ENCODE data around the gene MYOCOS. TPM values are rescaled to one million over a fixed set of nuclear protein-coding genes. Genes with fewer than 3 reads are reported as not detected.

The MYOCOS gene
- total and polyA plus RNA-seq, 2 of the 4 experiments (the other 2 are of a cell fraction), result not detected

DNA sequence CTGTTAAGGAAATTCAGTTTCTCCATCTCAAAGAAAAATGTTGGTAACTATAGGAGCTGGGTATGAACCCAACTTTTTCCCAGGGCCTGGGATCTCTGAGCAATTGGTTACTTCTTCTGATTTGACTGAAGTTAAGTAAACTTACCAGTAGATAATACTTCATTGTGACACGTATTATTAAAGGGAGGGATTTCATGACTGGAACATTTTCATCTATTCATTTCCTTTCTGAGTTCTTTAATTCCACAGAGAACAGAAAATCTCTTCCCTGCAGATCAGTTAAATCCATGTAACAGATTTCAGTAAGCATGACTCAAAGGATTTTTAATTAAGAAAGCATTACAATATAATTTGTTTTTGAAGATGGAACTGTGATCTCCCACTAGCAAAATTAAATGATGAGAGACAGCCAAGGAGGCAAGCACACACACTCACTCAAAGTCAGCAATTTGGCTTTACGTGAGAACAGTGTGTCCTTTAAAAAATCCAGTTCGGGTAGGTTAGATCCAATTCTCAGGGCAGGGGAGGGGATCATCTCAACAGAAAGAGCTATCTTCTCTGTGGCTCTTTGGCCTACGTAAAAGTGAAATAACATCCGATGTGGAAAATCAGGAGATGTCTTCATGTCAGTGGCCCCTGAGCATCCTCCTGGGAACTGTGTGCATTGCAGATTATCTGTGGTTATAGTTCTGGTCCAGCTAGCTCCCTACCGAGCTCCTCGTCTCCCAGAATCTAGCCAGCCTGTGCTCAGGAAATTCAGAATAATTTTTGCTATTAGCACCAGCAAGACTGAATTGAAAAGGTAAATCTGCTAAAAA, 41.2 kb downstream of the MYOCOS start:
- H3K9ac ChIP-seq (ENCODE audit: low read depth, low read length), result no peak overlapping the region
- H2AK5ac ChIP-seq (ENCODE audit: low read depth, low read length), result no peak overlapping the region
- no peaks in the 10 kb centered on the region for H3K79me1 ChIP-seq (ENCODE audit: low read depth in 1 of 2, low read length in 2 of 2)
- H3K27me3 ChIP-seq (ENCODE audit: control insufficient read depth, insufficient read depth, low read length), result peaks cover 1% of the 10 kb centered on the region
- H4K91ac ChIP-seq (ENCODE audit: insufficient read depth, low read depth, low read length), result no peak overlapping the region
- no peak for ATAC-seq (ENCODE audit: low read depth)
- no peak overlapping the region for H3K23ac ChIP-seq (ENCODE audit: low read depth, low read length)
- no peak overlapping the region for H3K27ac ChIP-seq (ENCODE audit: insufficient read depth, low read length)
- H2AK9ac ChIP-seq (replicated peaks; ENCODE audit: low read depth, low read length, poor library complexity), result no peak overlapping the region
- no peak overlapping the region for H3K18ac ChIP-seq (ENCODE audit: low read depth, low read length)
- no peaks in the 10 kb centered on the region for H3K9me3 ChIP-seq (ENCODE audit: control insufficient read depth, insufficient read depth, low read length)
- DNase-seq, result no peak
- H4K20me1 ChIP-seq (ENCODE audit: insufficient read depth, low read length), result no peaks in the 10 kb centered on the region
- H3K4ac ChIP-seq (ENCODE audit: low read depth, low read length), result no peak overlapping the region
- H4K8ac ChIP-seq (ENCODE audit: low read depth in 2 of 2, low read length in 2 of 2), result no peak overlapping the region
- H3K36me3 ChIP-seq (ENCODE audit: control insufficient read depth, insufficient read depth, low read length), result no peaks in the 10 kb centered on the region
- dilution Hi-C loops (cut with HindIII; ENCODE audit: low sequenced_read_pairs, unreplicated experiment) (no loop called here), in situ Hi-C loops (cut with MboI; ENCODE audit: low sequenced_read_pairs) (no loop called here), intact Hi-C loops (cut with micrococcal nuclease) (no loop called here)
- POLR2A ChIA-PET (ENCODE audit: unreplicated experiment), result interaction anchor here (0.6 kb wide), 1 partner anchor 79 kb away, joined by 3 read pairs; the partner anchor contains the start of gene VAMP4
- no peak overlapping the region for H2BK15ac ChIP-seq (ENCODE audit: low read depth, low read length)
- H2AFZ ChIP-seq (replicated peaks; ENCODE audit: low read length, poor library complexity), result no peak overlapping the region
- no peaks in the 10 kb centered on the region for H3K4me1 ChIP-seq (ENCODE audit: control insufficient read depth, insufficient read depth, low read length)
- H3K14ac ChIP-seq (replicated peaks; ENCODE audit: low read depth, low read length), result no peak overlapping the region
- H3K4me2 ChIP-seq (ENCODE audit: low read depth, low read length), result no peak overlapping the region
- no peak overlapping the region for H3K4me3 ChIP-seq (ENCODE audit: insufficient read depth, low read depth, low read length)
- H3K56ac ChIP-seq (ENCODE audit: extremely low read depth, insufficient read depth, low read length), result no peak overlapping the region
- no peak overlapping the region for H2BK5ac ChIP-seq (ENCODE audit: low read depth, low read length, poor library complexity, severe bottlenecking)
- WGBS, 2 experiments (ENCODE audit: extremely low coverage in 2 of 2, insufficient read length in 1 of 2), result no CpG with 5 or more reads among the region's 7 CpGs
- no peaks in the 10 kb centered on the region for H3K9me1 ChIP-seq (ENCODE audit: insufficient read depth, low read length)
- no peak overlapping the region for H4K5ac ChIP-seq (ENCODE audit: low read depth, low read length)
- BruUV-seq (replicated peaks), result no TSS peak
- CTCF ChIA-PET, result interaction anchor here (0.6 kb wide), 1 partner anchor 150 kb away, joined by 5 read pairs; no protein-coding TSS in a partner anchor
- H2BK20ac ChIP-seq (ENCODE audit: low read depth, low read length), result no peak overlapping the region
- no peak overlapping the region for H2BK120ac ChIP-seq (ENCODE audit: low read depth, low read length)
- TF ChIP-seq POLR2A (IDR thresholded peaks at IDR 0.05; ENCODE audit: low read depth, low read length) (no peak), NFE2L2 (IDR thresholded peaks at IDR 0.05; ENCODE audit: low read depth, low read length) (no peak), BHLHE40 (IDR thresholded peaks at IDR 0.05; ENCODE audit: low read depth, low read length) (no peak), RFX5 (IDR thresholded peaks at IDR 0.05; ENCODE audit: low read depth, low read length) (no peak), MXI1 (IDR thresholded peaks at IDR 0.05; ENCODE audit: borderline replicate concordance, low read depth, low read length) (no peak), SMC3 (IDR thresholded peaks at IDR 0.05; ENCODE audit: low read depth, low read length) (no peak), RAD21 (IDR thresholded peaks at IDR 0.05; ENCODE audit: low read length) (no peak), CHD1 (IDR thresholded peaks at IDR 0.05; ENCODE audit: low read depth, low read length) (no peak), MAZ (IDR thresholded peaks at IDR 0.05; ENCODE audit: borderline replicate concordance, low read depth, low read length) (no peak), RCOR1 (IDR thresholded peaks at IDR 0.05; ENCODE audit: insufficient replicate concordance, low read length) (no peak), CEBPB (IDR thresholded peaks at IDR 0.05; ENCODE audit: low read depth, low read length) (no peak), FOS (IDR thresholded peaks at IDR 0.05; ENCODE audit: low read depth, low read length) (no peak)
- TF ChIP-seq, protein P1, sequence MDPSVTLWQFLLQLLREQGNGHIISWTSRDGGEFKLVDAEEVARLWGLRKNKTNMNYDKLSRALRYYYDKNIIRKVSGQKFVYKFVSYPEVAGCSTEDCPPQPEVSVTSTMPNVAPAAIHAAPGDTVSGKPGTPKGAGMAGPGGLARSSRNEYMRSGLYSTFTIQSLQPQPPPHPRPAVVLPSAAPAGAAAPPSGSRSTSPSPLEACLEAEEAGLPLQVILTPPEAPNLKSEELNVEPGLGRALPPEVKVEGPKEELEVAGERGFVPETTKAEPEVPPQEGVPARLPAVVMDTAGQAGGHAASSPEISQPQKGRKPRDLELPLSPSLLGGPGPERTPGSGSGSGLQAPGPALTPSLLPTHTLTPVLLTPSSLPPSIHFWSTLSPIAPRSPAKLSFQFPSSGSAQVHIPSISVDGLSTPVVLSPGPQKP (IDR thresholded peaks at IDR 0.05; ENCODE audit: borderline replicate concordance, low read depth, low read length), result no peak
- TF ChIP-seq, protein P2, sequence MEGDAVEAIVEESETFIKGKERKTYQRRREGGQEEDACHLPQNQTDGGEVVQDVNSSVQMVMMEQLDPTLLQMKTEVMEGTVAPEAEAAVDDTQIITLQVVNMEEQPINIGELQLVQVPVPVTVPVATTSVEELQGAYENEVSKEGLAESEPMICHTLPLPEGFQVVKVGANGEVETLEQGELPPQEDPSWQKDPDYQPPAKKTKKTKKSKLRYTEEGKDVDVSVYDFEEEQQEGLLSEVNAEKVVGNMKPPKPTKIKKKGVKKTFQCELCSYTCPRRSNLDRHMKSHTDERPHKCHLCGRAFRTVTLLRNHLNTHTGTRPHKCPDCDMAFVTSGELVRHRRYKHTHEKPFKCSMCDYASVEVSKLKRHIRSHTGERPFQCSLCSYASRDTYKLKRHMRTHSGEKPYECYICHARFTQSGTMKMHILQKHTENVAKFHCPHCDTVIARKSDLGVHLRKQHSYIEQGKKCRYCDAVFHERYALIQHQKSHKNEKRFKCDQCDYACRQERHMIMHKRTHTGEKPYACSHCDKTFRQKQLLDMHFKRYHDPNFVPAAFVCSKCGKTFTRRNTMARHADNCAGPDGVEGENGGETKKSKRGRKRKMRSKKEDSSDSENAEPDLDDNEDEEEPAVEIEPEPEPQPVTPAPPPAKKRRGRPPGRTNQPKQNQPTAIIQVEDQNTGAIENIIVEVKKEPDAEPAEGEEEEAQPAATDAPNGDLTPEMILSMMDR (conservative IDR thresholded peaks at IDR 0.05; ENCODE audit: low read depth, low read length), result no peak
- TF ChIP-seq, protein P3, sequence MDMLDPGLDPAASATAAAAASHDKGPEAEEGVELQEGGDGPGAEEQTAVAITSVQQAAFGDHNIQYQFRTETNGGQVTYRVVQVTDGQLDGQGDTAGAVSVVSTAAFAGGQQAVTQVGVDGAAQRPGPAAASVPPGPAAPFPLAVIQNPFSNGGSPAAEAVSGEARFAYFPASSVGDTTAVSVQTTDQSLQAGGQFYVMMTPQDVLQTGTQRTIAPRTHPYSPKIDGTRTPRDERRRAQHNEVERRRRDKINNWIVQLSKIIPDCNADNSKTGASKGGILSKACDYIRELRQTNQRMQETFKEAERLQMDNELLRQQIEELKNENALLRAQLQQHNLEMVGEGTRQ (IDR thresholded peaks at IDR 0.05; ENCODE audit: low read depth, low read length), result no peak

Measured in IMR-90 (cell line).